AG04449 (cell line): ENCODE results near the gene TLCD1.

Experiments used
- CTCF ChIA-PET: fragments of 350-600 bp; formaldehyde crosslinking; extraction: SDS; loops from one replicate; lab custom pipeline; 2021; ENCODE audit warnings: antibody characterized with exemption; lab: Yijun Ruan, JAX
- POLR2A ChIA-PET: fragments of 400-600, 350-600 bp; formaldehyde crosslinking; extraction: SDS; loops from one replicate; lab custom pipeline; 2020; ENCODE audit warnings: antibody characterized with exemption, inconsistent platforms; lab: Yijun Ruan, JAX
- DNase-seq: peaks from one replicate; pipeline ENCODE4 v3.0.0-alpha.2; 2010; ENCODE audit warnings: low read depth, low spot score
- H3K4me3 ChIP-seq: 2 replicates; pipeline ENCODE4 v1.5.1; 2011; ENCODE audit warnings: low read depth, mild to moderate bottlenecking, control low read depth, low read length
- TF ChIP-seq, protein P1 (sequence below): IDR thresholded peaks from one replicate; pipeline ENCODE4 v1.5.1; 2011; ENCODE audit warnings: mild to moderate bottlenecking, moderate library complexity, low read length, control low read depth, inconsistent platforms; ENCODE audit not compliant: insufficient read depth; ENCODE audit errors: missing control alignments

Gene TLCD1

GRCh38 chr17:28747801-28748750 is 22.0 kb upstream of the TLCD1 start:
- ChIA-PET POLR2A (interaction anchor here (1.4 to 13.2 kb wide), 2 partner anchors 21 to 201 kb away, joined by 5 to 174 read pairs; partner anchors contain the start of genes NEK8 and TLCD1), CTCF (interaction anchor here (0.6 to 17.9 kb wide), 7 partner anchors 8 to 202 kb away, joined by 3 to 603 read pairs (median 6); partner anchors contain the start of genes FLOT2, NEK8, RPL23A and TLCD1)
- H3K4me3 ChIP-seq, result no peak overlapping the region
- no peak for DNase-seq
- TF ChIP-seq, protein P1, sequence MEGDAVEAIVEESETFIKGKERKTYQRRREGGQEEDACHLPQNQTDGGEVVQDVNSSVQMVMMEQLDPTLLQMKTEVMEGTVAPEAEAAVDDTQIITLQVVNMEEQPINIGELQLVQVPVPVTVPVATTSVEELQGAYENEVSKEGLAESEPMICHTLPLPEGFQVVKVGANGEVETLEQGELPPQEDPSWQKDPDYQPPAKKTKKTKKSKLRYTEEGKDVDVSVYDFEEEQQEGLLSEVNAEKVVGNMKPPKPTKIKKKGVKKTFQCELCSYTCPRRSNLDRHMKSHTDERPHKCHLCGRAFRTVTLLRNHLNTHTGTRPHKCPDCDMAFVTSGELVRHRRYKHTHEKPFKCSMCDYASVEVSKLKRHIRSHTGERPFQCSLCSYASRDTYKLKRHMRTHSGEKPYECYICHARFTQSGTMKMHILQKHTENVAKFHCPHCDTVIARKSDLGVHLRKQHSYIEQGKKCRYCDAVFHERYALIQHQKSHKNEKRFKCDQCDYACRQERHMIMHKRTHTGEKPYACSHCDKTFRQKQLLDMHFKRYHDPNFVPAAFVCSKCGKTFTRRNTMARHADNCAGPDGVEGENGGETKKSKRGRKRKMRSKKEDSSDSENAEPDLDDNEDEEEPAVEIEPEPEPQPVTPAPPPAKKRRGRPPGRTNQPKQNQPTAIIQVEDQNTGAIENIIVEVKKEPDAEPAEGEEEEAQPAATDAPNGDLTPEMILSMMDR, result no peak

DNA sequence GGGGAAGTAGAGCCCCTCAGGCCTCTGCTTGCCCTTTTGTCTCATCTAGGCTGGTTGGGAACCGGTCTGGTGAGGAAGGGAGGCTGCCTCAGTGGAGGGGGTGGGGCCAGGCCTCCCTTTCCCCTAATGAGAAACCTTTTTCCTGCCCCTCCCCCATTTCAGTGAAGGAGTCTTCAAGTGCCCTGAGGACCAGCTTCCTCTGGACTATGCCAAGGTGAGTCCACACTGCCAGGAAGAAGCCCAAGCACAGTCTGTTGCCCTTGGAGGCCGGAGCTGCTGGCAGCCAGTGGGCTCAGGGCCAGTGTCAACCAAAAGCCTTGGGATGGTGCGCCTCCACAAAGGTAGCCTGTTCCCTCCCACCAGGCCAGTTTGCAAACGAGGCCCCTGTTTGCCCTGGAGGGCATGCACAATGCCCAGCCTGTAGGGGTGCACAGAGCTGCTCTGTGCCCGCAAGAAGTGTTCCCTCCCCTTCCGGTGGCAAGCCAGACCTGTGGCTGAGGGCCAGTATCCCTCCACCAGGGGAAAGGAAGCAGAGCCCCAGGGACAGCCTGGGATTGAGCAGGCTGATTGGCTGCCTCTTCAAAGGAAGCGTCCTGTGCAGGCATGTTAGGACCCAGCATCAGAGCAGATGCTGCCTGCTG is 21.1 kb upstream of the TLCD1 start:
- TF ChIP-seq, protein P1, result no peak
- H3K4me3 ChIP-seq, result no peak overlapping the region
- ChIA-PET CTCF (interaction anchor here (0.6 to 17.9 kb wide), 7 partner anchors 9 to 206 kb away, joined by 3 to 603 read pairs (median 4); partner anchors contain the start of genes NEK8, RPL23A and TLCD1), POLR2A (interaction anchor here (1.4 to 13.2 kb wide), 2 partner anchors 20 to 202 kb away, joined by 5 to 174 read pairs; partner anchors contain the start of genes NEK8 and TLCD1)
- DNase-seq, result no peak

DNA sequence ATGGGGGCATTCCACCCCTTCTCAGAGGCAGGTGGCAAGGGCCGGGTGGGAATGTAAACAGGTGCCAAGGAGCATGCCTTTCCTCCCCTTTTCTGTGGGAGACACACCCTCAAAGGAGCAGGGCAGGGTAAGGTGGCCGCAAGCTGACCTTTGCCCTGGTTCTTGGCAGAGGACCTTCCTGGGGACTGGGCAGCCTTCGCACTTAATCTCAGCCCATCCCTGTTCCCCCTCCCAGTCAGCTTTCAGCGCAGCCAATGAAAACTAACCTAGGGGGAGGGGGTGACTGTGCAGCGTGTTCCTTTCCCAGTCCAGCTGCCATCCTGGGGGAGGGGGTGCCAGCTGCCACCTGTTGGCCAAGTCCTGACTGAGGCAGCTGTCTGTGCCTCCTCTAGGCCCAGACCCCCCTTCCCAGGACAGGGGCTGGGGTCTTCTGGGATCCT is 20.6 kb upstream of the TLCD1 start:
- ChIA-PET POLR2A (interaction anchor here (1.4 to 13.2 kb wide), 2 partner anchors 19 to 203 kb away, joined by 5 to 174 read pairs; partner anchors contain the start of genes NEK8 and TLCD1), CTCF (interaction anchor here (1.0 to 17.9 kb wide), 5 partner anchors 18 to 207 kb away, joined by 3 to 603 read pairs (median 6); partner anchors contain the start of genes NEK8, RPL23A and TLCD1)
- DNase-seq, result no peak
- TF ChIP-seq, protein P1, result no peak
- peak overlapping the region; percentile 93 for H3K4me3 ChIP-seq

DNA sequence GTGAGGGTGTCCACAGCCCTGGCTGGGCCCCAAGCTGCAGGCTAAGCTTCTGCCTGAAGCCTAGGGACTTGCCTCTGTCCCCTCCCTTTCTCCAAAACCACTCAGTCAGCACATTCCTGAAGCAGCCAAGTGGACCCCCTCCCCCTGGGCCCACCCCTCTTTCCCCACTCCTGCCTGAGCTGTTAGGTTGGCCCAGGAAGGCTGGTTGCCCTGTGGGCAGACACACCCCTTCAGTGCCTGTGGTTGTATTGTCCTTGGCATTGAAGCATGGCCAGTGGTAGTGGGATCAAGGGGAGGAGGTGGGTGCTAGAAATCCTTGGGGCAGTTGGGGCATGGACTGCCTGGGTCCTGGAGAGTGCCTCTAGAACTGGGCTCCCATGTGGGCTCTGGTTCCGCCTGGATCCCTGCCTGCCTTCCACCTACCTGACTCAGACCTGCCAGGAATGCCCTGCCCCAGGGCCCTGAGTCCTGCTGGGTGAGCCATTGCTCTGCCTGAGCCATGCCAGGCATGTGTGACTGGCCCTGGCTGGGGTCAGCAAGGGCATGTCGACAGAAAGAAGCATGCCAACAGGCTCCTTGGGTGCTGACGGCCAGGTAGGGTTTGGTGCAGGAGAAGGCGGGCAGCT is 19.9 kb upstream of the TLCD1 start:
- POLR2A ChIA-PET, result interaction anchor here (1.1 to 13.2 kb wide), 4 partner anchors 9 to 26 kb away, joined by 3 to 174 read pairs (median 4); partner anchors contain the start of genes NEK8, RPL23A and TLCD1
- CTCF ChIA-PET, result interaction anchor here (1.3 to 17.9 kb wide), 5 partner anchors 7 to 208 kb away, joined by 4 to 603 read pairs (median 16); partner anchors contain the start of genes NEK8, RPL23A and TLCD1
- peak overlapping the region; percentile 93 for H3K4me3 ChIP-seq

More for the DNA sequence above, 19.9 kb upstream of the TLCD1 start:
- no peak for DNase-seq
- TF ChIP-seq, protein P1, result no peak
